GM12874 (cell line): ENCODE measurements around the gene MAGEH1.

Experiments used
- CTCF ChIP-seq: IDR thresholded peaks from 2 replicates; pipeline ENCODE4 v1.5.1; 2011; ENCODE audit warnings: low read depth, mild to moderate bottlenecking, control low read depth, low read length, moderate library complexity; ENCODE audit not compliant: insufficient read depth

The MAGEH1 gene, protein sequence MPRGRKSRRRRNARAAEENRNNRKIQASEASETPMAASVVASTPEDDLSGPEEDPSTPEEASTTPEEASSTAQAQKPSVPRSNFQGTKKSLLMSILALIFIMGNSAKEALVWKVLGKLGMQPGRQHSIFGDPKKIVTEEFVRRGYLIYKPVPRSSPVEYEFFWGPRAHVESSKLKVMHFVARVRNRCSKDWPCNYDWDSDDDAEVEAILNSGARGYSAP

GRCh38 chrX:55451990-55452832, at the start of gene MAGEH1:
MAGEH1 (plus strand) TSS chrX:55452127; CDS start chrX:55452375, 248 bp downstream.
- TF ChIP-seq CTCF: no peak

DNA sequence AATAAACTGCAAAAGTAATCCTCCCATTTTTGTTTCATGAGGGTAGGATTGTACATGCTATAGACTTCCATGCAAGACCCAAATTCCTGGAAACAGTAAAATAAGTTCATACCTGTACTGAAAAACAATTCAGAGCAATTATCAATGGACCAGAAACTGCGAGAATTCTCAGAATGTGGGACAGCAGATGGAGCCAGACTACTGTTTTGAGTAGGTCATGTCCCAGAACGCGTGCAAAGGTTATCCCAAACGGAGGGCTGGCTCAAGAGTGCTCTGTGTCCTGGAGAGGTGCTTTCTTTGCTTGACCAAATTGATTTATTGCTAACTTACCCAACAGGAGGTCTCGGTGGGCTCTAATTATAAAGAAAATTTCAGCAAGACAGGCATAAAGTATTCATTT, 1.7 kb upstream of the MAGEH1 start:
- no peak for TF ChIP-seq CTCF

GRCh38 chrX:55451141-55451540, 786 bp upstream of the MAGEH1 start:
- TF ChIP-seq CTCF: no peak

DNA sequence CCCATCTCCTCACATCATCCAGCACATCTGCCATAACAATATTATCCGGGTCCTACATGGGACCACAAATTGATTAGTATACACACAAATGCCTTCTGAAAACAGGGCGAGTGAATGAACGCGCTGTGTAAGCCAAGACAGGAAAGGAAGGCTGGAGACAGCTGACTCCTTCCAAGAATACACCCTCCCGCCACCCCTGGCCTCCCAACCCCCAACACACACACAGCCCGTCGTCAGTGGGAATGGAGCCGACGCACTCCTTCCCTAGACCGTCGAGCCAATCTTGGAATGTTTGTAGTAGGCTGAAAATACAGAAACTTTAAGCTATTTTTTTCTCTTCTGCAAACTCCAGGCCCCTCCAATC, 319 bp upstream of the MAGEH1 start:
- no peak for TF ChIP-seq CTCF

GRCh38 chrX:55452833-55453124, 852 bp downstream of the MAGEH1 start:
- no peak for TF ChIP-seq CTCF

GRCh38 chrX:55480390-55481062, 28.6 kb downstream of the MAGEH1 start:
- no peak for TF ChIP-seq CTCF

GRCh38 chrX:55484948-55485347, 33.0 kb downstream of the MAGEH1 start:
- TF ChIP-seq CTCF: no peak
